Measurements from ENCODE around the gene FAM187B. TPM values are rescaled to one million over a fixed set of nuclear protein-coding genes. Genes with fewer than 3 reads are reported as not detected.
A peak's percentile ranks its signal among the peaks of the same experiment; 100 is the strongest.

The FAM187B gene
- total and polyA plus RNA-seq, 12 donors: 0.06 to 0.48 (median 0.16) TPM; not detected in 8

DNA sequence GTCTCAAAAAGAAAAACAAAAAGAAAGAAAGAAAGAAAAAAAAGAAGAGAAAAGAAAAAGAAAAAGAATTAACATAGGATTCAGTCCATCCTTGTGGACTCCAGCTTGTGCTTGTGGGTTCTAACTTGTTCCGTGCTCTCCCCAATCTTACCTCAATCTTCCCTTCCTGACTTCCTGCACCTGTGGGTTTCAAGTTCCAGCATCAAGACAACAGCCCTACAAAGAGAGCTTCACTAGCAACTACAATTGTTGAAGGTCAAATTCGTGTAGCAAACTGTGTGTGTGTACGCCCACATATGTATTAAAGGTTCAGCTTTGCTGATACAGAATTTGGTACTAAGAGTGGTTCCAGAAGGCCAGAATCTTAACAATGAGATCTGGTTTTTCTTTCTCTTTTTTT is 48.7 kb downstream of the FAM187B start:
- Histone ChIP-seq H3K4me3 (no peak overlapping the region), H3K9me3 (replicated peaks in 1 of 3) (peaks cover 0 to 8% (median 0%) of the 10 kb centered on the region in 3 donors), H3K27me3 (no peaks in the 10 kb centered on the region), H3K27ac (no peak overlapping the region), H3K36me3 (replicated peaks in 1 of 2) (no peaks in the 10 kb centered on the region), H3K4me1 (replicated peaks in 1 of 2) (no peaks in the 10 kb centered on the region)
- intact Hi-C loops (cut with DNase I): no loop called here
- WGBS, 4 donors: 70 to 83% (median 73%) methylated on average over 3 of the region's 3 CpGs
- DNase-seq: no peak
- TF ChIP-seq POLR2A (IDR thresholded peaks at IDR 0.05) (no peak), CTCF (IDR thresholded peaks at IDR 0.05) (no peak)

DNA sequence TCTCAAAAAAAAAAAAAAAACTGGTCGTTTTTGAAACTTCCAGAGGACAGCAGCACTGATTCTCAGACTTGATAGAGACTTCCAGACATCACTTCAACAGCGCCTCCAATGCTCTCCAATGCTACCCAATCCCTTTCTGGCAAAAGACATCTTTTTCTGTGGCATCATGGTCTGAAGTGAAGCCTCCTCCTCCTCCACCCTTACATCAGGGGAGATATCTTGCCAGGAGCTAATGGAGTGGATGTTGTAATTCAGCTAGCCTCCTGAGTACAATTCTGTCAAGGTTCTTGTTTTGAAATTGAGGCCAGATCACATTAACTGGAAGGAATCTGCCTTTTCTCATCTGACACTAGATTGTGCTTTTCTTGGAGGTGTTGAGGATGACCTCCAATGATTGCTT is 49.8 kb downstream of the FAM187B start:
- Histone ChIP-seq H3K4me3 (no peak overlapping the region), H3K36me3 (replicated peaks in 1 of 2) (no peaks in the 10 kb centered on the region), H3K4me1 (replicated peaks in 1 of 2) (no peaks in the 10 kb centered on the region), H3K27ac (no peak overlapping the region), H3K9me3 (replicated peaks in 1 of 3) (no peaks in the 10 kb centered on the region), H3K27me3 (no peaks in the 10 kb centered on the region)
- WGBS, 4 donors: 41 to 75% (median 59%) methylated on average over 2 of the region's 2 CpGs
- intact Hi-C loops (cut with DNase I): no loop called here
- no peak for TF ChIP-seq CTCF (IDR thresholded peaks at IDR 0.05)
- no peak for TF ChIP-seq POLR2A (IDR thresholded peaks at IDR 0.05)
- DNase-seq: peak in 1 of 7 donors; percentile 7

DNA sequence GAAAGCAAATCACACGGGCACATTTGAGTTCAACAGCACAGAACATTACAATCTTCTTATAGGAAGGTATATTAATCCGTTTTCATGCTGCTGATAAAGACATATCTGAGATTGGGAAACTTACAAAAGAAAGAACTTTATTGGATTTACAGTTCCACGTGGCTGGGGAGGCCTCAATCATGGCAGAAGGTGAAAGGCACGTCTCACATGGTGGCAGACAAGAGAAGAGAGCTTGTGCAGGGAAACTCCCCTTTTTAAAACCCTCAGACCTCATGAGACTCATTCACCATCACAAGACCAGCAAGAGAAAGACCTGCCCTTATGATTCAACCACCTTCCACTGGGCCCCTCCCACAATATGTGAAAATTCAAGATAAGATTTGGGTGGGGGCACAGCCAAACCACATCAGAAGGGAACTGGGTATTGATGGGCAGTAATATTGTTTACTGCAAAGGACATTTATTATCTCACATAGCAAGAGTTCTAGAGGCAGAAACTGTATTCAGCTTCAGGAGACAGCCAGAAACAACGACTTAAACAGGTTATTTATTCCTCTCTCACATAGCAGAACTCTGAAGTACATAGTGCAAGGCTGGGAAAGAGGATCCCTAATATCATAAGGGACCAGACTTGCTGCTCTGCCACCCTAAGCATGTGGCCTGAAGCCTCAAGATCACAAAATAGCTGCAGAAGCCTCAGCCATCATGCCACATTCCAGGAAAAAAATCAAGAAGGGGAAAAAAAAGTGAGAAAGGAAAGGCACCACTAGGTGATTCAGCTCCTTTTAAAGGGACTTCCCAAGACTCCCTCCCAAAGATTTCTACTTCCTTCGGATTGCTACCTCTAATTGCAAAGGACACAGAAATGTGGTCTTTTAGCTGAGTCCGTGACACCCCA is 50.9 kb downstream of the FAM187B start:
- no peaks in the 10 kb centered on the region for H3K4me1 ChIP-seq (replicated peaks in 1 of 2)
- no peaks in the 10 kb centered on the region for H3K27me3 ChIP-seq
- DNase-seq: no peak
- intact Hi-C loops (cut with DNase I): no loop called here
- TF ChIP-seq CTCF (IDR thresholded peaks at IDR 0.05) (no peak), POLR2A (IDR thresholded peaks at IDR 0.05) (no peak)
- H3K36me3 ChIP-seq (replicated peaks in 1 of 2): no peaks in the 10 kb centered on the region
- no peaks in the 10 kb centered on the region for H3K9me3 ChIP-seq (replicated peaks in 1 of 3)
- 74 to 87% (median 79%) methylated on average over 7 of the region's 7 CpGs for WGBS, 4 donors
- no peak overlapping the region for H3K27ac ChIP-seq
- no peak overlapping the region for H3K4me3 ChIP-seq

DNA sequence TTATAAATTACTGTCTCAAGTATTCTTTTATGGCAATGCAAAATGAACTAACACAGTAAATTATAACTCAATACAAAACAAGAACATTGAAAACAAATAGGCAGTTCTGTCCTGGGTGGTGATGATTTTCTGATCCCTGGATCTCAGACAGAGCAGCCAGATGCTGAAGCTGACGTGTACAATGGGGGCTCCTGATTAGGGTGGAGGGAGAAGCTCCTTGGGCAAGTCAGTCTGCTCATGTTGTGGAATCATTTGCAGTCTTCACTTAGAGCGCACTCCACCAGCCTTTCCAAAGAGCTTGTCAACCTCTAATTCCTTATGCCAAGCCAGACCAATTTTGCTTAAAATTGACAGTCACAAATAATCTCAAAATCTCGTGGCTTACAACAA is 52.4 kb downstream of the FAM187B start:
- Histone ChIP-seq H3K4me1 (replicated peaks in 1 of 2) (no peaks in the 10 kb centered on the region), H3K9me3 (replicated peaks in 1 of 3) (no peaks in the 10 kb centered on the region), H3K36me3 (replicated peaks in 1 of 2) (no peaks in the 10 kb centered on the region), H3K27me3 (no peaks in the 10 kb centered on the region), H3K27ac (no peak overlapping the region), H3K4me3 (no peak overlapping the region)
- intact Hi-C loops (cut with DNase I): no loop called here
- 69 to 81% (median 75%) methylated on average over 3 of the region's 3 CpGs for WGBS, 4 donors
- TF ChIP-seq CTCF (IDR thresholded peaks at IDR 0.05) (no peak), POLR2A (IDR thresholded peaks at IDR 0.05) (no peak)
- peak in 1 of 7 donors; percentile 5 for DNase-seq

Other genes starting within 250 kb of the FAM187B start
- 100 to 1,000 TPM in 1 of 9 donors, 10 to 100 TPM in 8; 31.2 to 101 (median 79.4) TPM for gene GRAMD1A, start 228.4 kb downstream of the FAM187B start, total RNA-seq
- gene GRAMD1A, start 228.4 kb downstream of the FAM187B start, polyA plus RNA-seq: 100 to 1,000 TPM in 1 of 3 donors, 10 to 100 TPM in 2; 41.5 to 125 (median 74.9) TPM
- gene SCN1B, start 198.3 kb downstream of the FAM187B start, total RNA-seq: 10 to 100 TPM in 6 of 9 donors, 1 to 10 TPM in 2, under 1 TPM in 1; 0.83 to 34.5 (median 15.7) TPM
- 10 to 100 TPM in 2 of 3 donors, 1 to 10 TPM in 1; 4.4 to 13.2 (median 11.6) TPM for gene SCN1B, start 198.3 kb downstream of the FAM187B start, polyA plus RNA-seq
- 1 to 10 TPM in 2 of 9 donors, under 1 TPM in 6, not detected in 1; 0.20 to 2.6 (median 0.78) TPM for gene HPN, start 187.0 kb downstream of the FAM187B start, total RNA-seq
- gene HPN, start 187.0 kb downstream of the FAM187B start, polyA plus RNA-seq: 1 to 10 TPM in 1 of 3 donors, under 1 TPM in 1, not detected in 1; 0.88 to 1.7 TPM
- gene FXYD3, start 112.9 kb downstream of the FAM187B start, total RNA-seq: 1 to 10 TPM in 2 of 9 donors, under 1 TPM in 3, not detected in 4; 0.34 to 4.6 (median 0.75) TPM
- 1 to 10 TPM in 2 of 3 donors, under 1 TPM in 1; 0.35 to 4.0 (median 4.0) TPM for gene FXYD3, start 112.9 kb downstream of the FAM187B start, polyA plus RNA-seq
- gene LGI4, start 93.7 kb downstream of the FAM187B start, total RNA-seq: 1 to 10 TPM in 6 of 9 donors, under 1 TPM in 3; 0.17 to 4.4 (median 1.0) TPM
- 10 to 100 TPM in 2 of 3 donors, 1 to 10 TPM in 1; 1.8 to 22.4 (median 19.5) TPM for gene LGI4, start 93.7 kb downstream of the FAM187B start, polyA plus RNA-seq
- gene FXYD1, start 89.9 kb downstream of the FAM187B start, total RNA-seq: 10 to 100 TPM in 3 of 9 donors, 1 to 10 TPM in 5, not detected in 1; 2.0 to 16.1 (median 6.6) TPM
- 10 to 100 TPM in 2 of 3 donors, 1 to 10 TPM in 1; 5.5 to 58.6 (median 45.7) TPM for gene FXYD1, start 89.9 kb downstream of the FAM187B start, polyA plus RNA-seq
- gene FXYD7, start 85.5 kb downstream of the FAM187B start, total RNA-seq: under 1 TPM in 1 of 9 donors, not detected in 8; 0.39 TPM
- gene FXYD7, start 85.5 kb downstream of the FAM187B start, polyA plus RNA-seq: under 1 TPM in 2 of 3 donors, not detected in 1; 0.64 to 0.67 TPM
- 10 to 100 TPM in 8 of 9 donors, 1 to 10 TPM in 1; 4.2 to 68.4 (median 30.4) TPM for gene FXYD5, start 74.0 kb downstream of the FAM187B start, total RNA-seq
- 100 to 1,000 TPM in 1 of 3 donors, 10 to 100 TPM in 2; 34.6 to 123 (median 84.2) TPM for gene FXYD5, start 74.0 kb downstream of the FAM187B start, polyA plus RNA-seq
- 100 to 1,000 TPM in 1 of 9 donors, 10 to 100 TPM in 8; 30.2 to 106 (median 54.7) TPM for gene LSR, start 20.3 kb upstream of the FAM187B start, total RNA-seq
- gene LSR, start 20.3 kb upstream of the FAM187B start, polyA plus RNA-seq: 10 to 100 TPM in 2 of 3 donors, 1 to 10 TPM in 1; 8.2 to 87.8 (median 62.7) TPM
- 100 to 1,000 TPM in 8 of 9 donors, 10 to 100 TPM in 1; 50.6 to 220 (median 145) TPM for gene USF2, start 40.2 kb upstream of the FAM187B start, total RNA-seq
- gene USF2, start 40.2 kb upstream of the FAM187B start, polyA plus RNA-seq: 100 to 1,000 TPM; 116 to 302 (median 169) TPM
- 1 to 10 TPM in 2 of 9 donors, under 1 TPM in 3, not detected in 4; 0.57 to 1.7 (median 0.90) TPM for gene HAMP, start 53.8 kb upstream of the FAM187B start, total RNA-seq
- gene HAMP, start 53.8 kb upstream of the FAM187B start, polyA plus RNA-seq: 1 to 10 TPM in 2 of 3 donors, under 1 TPM in 1; 0.84 to 9.3 (median 1.5) TPM
- gene MAG, start 63.4 kb upstream of the FAM187B start, total RNA-seq: 10 to 100 TPM in 1 of 9 donors, 1 to 10 TPM in 6, under 1 TPM in 1, not detected in 1; 0.45 to 45.0 (median 4.4) TPM
- under 1 TPM; 0.33 to 0.88 (median 0.40) TPM for gene MAG, start 63.4 kb upstream of the FAM187B start, polyA plus RNA-seq
- gene CD22, start 100.4 kb upstream of the FAM187B start, total RNA-seq: 10 to 100 TPM in 2 of 9 donors, 1 to 10 TPM in 7; 1.8 to 16.1 (median 7.3) TPM
- 1 to 10 TPM; 3.5 to 6.4 (median 4.2) TPM for gene CD22, start 100.4 kb upstream of the FAM187B start, polyA plus RNA-seq
- gene FFAR1, start 119.2 kb upstream of the FAM187B start, total RNA-seq: under 1 TPM in 1 of 9 donors, not detected in 8; 0.11 TPM
- gene FFAR1, start 119.2 kb upstream of the FAM187B start, polyA plus RNA-seq: under 1 TPM in 1 of 3 donors, not detected in 2; 0.03 TPM
- under 1 TPM in 2 of 9 donors, not detected in 7; 0.11 to 0.18 TPM for gene FFAR3, start 129.7 kb upstream of the FAM187B start, total RNA-seq
- under 1 TPM in 2 of 3 donors, not detected in 1; 0.16 to 0.17 TPM for gene FFAR3, start 129.7 kb upstream of the FAM187B start, polyA plus RNA-seq
- gene GPR42, start 142.3 kb upstream of the FAM187B start, total RNA-seq: not detected
- not detected for gene GPR42, start 142.3 kb upstream of the FAM187B start, polyA plus RNA-seq
- under 1 TPM in 3 of 9 donors, not detected in 6; 0.11 to 0.52 (median 0.29) TPM for gene FFAR2, start 219.5 kb upstream of the FAM187B start, total RNA-seq
- gene FFAR2, start 219.5 kb upstream of the FAM187B start, polyA plus RNA-seq: under 1 TPM; 0.33 to 0.88 (median 0.40) TPM